K562 (cell line): ENCODE measurements around the gene TIMM50. TPM values are rescaled to one million over a fixed set of nuclear protein-coding genes. Genes with fewer than 3 reads are reported as not detected.

Experiments used
- CC2D1A ChIP-seq: fragments of 450-650 bp; IDR thresholded peaks from 2 replicates; pipeline ENCODE4 v1.6.1; 2017; ENCODE audit warnings: mild to moderate bottlenecking
- CEBPB ChIP-seq: fragments of 450-650 bp; IDR thresholded peaks from 2 replicates; pipeline ENCODE4 v1.6.1; 2016; ENCODE audit warnings: missing genetic modification characterization, missing compliant biosample characterization
- DNMT1 ChIP-seq: fragments of 450-650 bp; IDR thresholded peaks from 2 replicates; pipeline ENCODE4 v1.6.1; 2016; ENCODE audit warnings: antibody characterized with exemption, mild to moderate bottlenecking
- HDAC2 ChIP-seq: fragments of 450-650 bp; IDR thresholded peaks from 2 replicates; pipeline ENCODE4 v1.6.1; 2016; ENCODE audit warnings: mild to moderate bottlenecking
- MAFG ChIP-seq: fragments of 450-650 bp; conservative IDR thresholded peaks from 2 replicates; pipeline ENCODE4 v1.6.1; 2016; ENCODE audit warnings: missing genetic modification characterization, missing compliant biosample characterization
- MYC ChIP-seq, 2 experiments: fragments of 250-450 bp in 1 of 2; sonication (Bioruptor Pico) in 1 of 2; IDR thresholded peaks; 2 replicates each; pipeline versions ENCODE4 v1.5.1 to v1.6.1; 2012 to 2021; ENCODE audit warnings: low read depth in 2 of 2, borderline replicate concordance in 1 of 2, improper control_type of control experiment in 1 of 2, low read length in 1 of 2, mild to moderate bottlenecking in 1 of 2, moderate library complexity in 1 of 2
- NFRKB ChIP-seq: fragments of 450-650 bp; IDR thresholded peaks from 2 replicates; pipeline ENCODE4 v1.6.1; 2016; ENCODE audit warnings: low read depth
- SRF ChIP-seq, 2 experiments: fragments of 250-450, 450-650 bp in 1 of 2; sonication (Bioruptor Pico) in 1 of 2; sonication (generic) in 1 of 2; formaldehyde crosslinking; IDR thresholded peaks; 2 replicates each; pipeline versions ENCODE4 v1.5.0 to v1.5.1; 2020 to 2022; ENCODE audit warnings: mild to moderate bottlenecking in 1 of 2, missing genetic modification reagents in 1 of 2
- TCF7L2 ChIP-seq: fragments of 150-350 bp; IDR thresholded peaks from 2 replicates; pipeline ENCODE4 v1.6.1; 2016; ENCODE audit warnings: low read depth, mild to moderate bottlenecking, low read length, moderate library complexity
- ZNF121 ChIP-seq: sonication (generic); formaldehyde crosslinking; conservative IDR thresholded peaks from 2 replicates; pipeline ENCODE4 v1.8.0; 2022; ENCODE audit warnings: missing genetic modification reagents
- ZNF143 ChIP-seq: sonication (generic); formaldehyde crosslinking; IDR thresholded peaks from 2 replicates; pipeline ENCODE4 v1.9.0; 2022; ENCODE audit warnings: mild to moderate bottlenecking, missing genetic modification reagents
- ZNF384 ChIP-seq: IDR thresholded peaks from 2 replicates; pipeline ENCODE4 v1.6.1; 2012; ENCODE audit warnings: low read depth, low read length, improper control_type of control experiment
- polyA plus RNA-seq, 8 experiments: library from polyadenylated mRNA; depleted of rRNA in 4 of 8; stranded (reverse) in 5 of 8; unstranded in 3 of 8; fragments of >200 nt; fragmentation: Nextera tagmentation in 2 of 8; fragmentation: Illumina TruSeq in 1 of 8; extraction: Ambion mirVana in 2 of 8; extraction: Trizol in 1 of 8; gene quantifications; 2 replicates each; pipeline versions ENCODE4 v1.2.1 to v1.2.3, GENCODE V29; 2011 to 2014; ENCODE audit warnings: inconsistent platforms in 1 of 8, missing spikeins in 1 of 8
- total RNA-seq, 7 experiments: library from RNA; depleted of rRNA in 6 of 7; stranded (reverse); fragments of >200 nt in 6 of 7; fragmentation: Illumina TruSeq in 2 of 7; extraction: Trizol in 2 of 7; gene quantifications; 2 replicates each; pipeline versions ENCODE4 v1.2.1 to v1.2.3, GENCODE V29; 2011 to 2021; ENCODE audit warnings: low replicate concordance in 1 of 7
- TF ChIP-seq, protein P1 (sequence below): sonication (generic); formaldehyde crosslinking; IDR thresholded peaks from 2 replicates; pipeline ENCODE4 v1.8.0; 2022; ENCODE audit warnings: missing genetic modification reagents, mild to moderate bottlenecking, borderline replicate concordance
- TF ChIP-seq, protein P2 (sequence below): fragments of 450-650 bp; IDR thresholded peaks from 2 replicates; pipeline ENCODE4 v1.6.1; 2014; ENCODE audit warnings: low read depth, mild to moderate bottlenecking, moderate library complexity, borderline replicate concordance
- TF ChIP-seq, protein P3 (sequence below): fragments of 450-650 bp; formaldehyde crosslinking; IDR thresholded peaks from 2 replicates; pipeline ENCODE4 v1.4.0; 2020; ENCODE audit warnings: mild to moderate bottlenecking, mixed read lengths
- TF ChIP-seq, protein P4 (sequence below): fragments of 450-650 bp; IDR thresholded peaks from 2 replicates; pipeline ENCODE4 v1.6.1; 2016; ENCODE audit warnings: antibody characterized with exemption
- TF ChIP-seq, protein P5 (sequence below): fragments of 450-650 bp; formaldehyde crosslinking; IDR thresholded peaks from 2 replicates; pipeline ENCODE4 v1.4.0; 2022; ENCODE audit warnings: mild to moderate bottlenecking, moderate library complexity

The TIMM50 gene
- total and polyA plus RNA-seq, 9 of the 15 experiments (the other 6 are each of a cell fraction or from before 2014, with no cell fraction given), result 28.3 to 221 (median 170) TPM

DNA sequence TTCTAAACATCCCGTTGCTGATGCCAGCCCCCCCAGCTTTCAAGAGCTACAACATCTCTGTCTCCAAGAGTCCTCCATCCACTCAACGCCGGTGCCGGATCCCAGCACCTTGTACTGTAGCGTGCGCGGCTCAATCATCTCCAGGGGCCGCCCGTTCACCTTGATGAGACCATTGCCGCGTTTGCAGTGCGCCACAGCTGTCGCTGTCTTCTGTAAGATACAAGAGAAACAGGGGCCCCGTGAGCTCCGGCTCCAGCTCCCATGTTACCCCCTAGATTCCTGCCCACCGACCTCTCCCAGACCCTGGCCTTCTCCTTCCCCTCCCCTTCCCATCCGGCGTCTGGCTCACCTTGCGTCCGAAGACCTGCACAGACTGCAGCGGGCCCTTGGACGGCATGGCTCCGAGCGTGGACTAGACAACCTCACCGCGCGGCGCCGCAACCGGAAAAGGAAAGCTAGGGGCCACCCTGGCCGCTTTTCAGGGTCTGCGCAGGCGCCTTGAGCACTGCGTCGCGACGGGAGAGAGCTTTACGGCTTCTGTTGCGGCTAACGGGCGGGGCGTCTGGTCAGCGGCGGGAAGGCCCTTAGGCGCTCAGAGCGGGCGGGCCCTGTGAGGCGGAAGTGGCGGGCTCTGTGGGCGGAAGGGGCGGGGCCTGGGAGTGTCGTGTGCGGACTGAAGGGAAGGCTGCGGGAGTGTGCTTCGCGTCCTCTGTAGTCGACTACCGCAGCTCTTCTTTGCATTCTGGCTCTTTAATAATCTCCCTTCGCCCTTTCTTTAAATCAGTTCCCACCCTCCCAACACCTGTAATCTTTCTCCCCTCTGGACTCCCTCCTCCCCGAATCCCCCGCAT lies 44.9 kb upstream of the TIMM50 start, which contains the start of gene RPS16 (continued):
- TF ChIP-seq NFRKB (no peak), HDAC2 (peak; percentile 66; the same call in 1 of the 2 replicates), MYC (IDR thresholded peaks at IDR 0.05; ENCODE audit: low read depth, low read length) (peak; percentile 99), MYC (CRISPR knock-in tag; IDR thresholded peaks at IDR 0.05; ENCODE audit: borderline replicate concordance, low read depth) (peak; percentile 95; the same call in 1 of the 2 replicates), SRF (CRISPR knock-in tag; IDR thresholded peaks at IDR 0.05) (peak; percentile 42 to 81; a peak in 3 of 4 replicates), ZNF143 (CRISPR knock-in tag) (0 out of 2 replicates have a peak, but pooled peaks have one; percentile 17), MAFG (tag) (no peak), ZNF121 (CRISPR knock-in tag) (no peak), TCF7L2 (no peak), CEBPB (tag) (no peak), CC2D1A (peak; percentile 99), DNMT1 (0 out of 2 replicates have a peak, but pooled peaks have one; percentile 56), ZNF384 (no peak)
- TF ChIP-seq, protein P1, sequence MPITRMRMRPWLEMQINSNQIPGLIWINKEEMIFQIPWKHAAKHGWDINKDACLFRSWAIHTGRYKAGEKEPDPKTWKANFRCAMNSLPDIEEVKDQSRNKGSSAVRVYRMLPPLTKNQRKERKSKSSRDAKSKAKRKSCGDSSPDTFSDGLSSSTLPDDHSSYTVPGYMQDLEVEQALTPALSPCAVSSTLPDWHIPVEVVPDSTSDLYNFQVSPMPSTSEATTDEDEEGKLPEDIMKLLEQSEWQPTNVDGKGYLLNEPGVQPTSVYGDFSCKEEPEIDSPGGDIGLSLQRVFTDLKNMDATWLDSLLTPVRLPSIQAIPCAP, result no peak
- TF ChIP-seq, protein P2, sequence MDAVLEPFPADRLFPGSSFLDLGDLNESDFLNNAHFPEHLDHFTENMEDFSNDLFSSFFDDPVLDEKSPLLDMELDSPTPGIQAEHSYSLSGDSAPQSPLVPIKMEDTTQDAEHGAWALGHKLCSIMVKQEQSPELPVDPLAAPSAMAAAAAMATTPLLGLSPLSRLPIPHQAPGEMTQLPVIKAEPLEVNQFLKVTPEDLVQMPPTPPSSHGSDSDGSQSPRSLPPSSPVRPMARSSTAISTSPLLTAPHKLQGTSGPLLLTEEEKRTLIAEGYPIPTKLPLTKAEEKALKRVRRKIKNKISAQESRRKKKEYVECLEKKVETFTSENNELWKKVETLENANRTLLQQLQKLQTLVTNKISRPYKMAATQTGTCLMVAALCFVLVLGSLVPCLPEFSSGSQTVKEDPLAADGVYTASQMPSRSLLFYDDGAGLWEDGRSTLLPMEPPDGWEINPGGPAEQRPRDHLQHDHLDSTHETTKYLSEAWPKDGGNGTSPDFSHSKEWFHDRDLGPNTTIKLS, result 0 out of 2 replicates have a peak, but pooled peaks have one; percentile 31
- TF ChIP-seq, protein P3, sequence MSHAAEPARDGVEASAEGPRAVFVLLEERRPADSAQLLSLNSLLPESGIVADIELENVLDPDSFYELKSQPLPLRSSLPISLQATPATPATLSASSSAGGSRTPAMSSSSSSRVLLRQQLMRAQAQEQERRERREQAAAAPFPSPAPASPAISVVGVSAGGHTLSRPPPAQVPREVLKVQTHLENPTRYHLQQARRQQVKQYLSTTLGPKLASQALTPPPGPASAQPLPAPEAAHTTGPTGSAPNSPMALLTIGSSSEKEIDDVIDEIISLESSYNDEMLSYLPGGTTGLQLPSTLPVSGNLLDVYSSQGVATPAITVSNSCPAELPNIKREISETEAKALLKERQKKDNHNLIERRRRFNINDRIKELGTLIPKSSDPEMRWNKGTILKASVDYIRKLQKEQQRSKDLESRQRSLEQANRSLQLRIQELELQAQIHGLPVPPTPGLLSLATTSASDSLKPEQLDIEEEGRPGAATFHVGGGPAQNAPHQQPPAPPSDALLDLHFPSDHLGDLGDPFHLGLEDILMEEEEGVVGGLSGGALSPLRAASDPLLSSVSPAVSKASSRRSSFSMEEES, result no peak
- TF ChIP-seq, protein P4, sequence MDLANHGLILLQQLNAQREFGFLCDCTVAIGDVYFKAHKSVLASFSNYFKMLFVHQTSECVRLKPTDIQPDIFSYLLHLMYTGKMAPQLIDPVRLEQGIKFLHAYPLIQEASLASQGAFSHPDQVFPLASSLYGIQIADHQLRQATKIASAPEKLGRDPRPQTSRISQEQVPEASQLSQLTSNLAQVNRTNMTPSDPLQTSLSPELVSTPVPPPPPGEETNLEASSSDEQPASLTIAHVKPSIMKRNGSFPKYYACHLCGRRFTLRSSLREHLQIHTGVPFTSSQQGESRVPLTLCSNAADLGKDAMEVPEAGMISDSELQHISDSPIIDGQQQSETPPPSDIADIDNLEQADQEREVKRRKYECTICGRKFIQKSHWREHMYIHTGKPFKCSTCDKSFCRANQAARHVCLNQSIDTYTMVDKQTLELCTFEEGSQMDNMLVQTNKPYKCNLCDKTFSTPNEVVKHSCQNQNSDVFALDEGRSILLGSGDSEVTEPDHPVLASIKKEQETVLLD, result peak; percentile 80
- TF ChIP-seq, protein P5, sequence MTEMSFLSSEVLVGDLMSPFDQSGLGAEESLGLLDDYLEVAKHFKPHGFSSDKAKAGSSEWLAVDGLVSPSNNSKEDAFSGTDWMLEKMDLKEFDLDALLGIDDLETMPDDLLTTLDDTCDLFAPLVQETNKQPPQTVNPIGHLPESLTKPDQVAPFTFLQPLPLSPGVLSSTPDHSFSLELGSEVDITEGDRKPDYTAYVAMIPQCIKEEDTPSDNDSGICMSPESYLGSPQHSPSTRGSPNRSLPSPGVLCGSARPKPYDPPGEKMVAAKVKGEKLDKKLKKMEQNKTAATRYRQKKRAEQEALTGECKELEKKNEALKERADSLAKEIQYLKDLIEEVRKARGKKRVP (CRISPR knock-in tag), result no peak
